Measurements from ENCODE around the gene IQUB.
"Not testable (repeated sequence)": the region's sequence is repeated elsewhere in the genome, so short reads cannot be mapped to it uniquely, and the experiment has no call there.

IQUB gene

GRCh38 chr7:123407951-123408350 lies 126.4 kb downstream of the IQUB start:
- not testable (repeated sequence) for DNase-seq
